WERI-Rb-1 (cell line): Measurements from ENCODE around the gene COTL1.

Experiments used
- DNase-seq: peaks from one replicate; pipeline ENCODE4 v3.0.0-alpha.2; 2020
- H3K27ac ChIP-seq: fragments of 250-450 bp; sonication (Bioruptor Pico); 2 replicates; pipeline ENCODE4 v1.5.1; 2020; ENCODE audit warnings: mild to moderate bottlenecking, moderate library complexity
- H3K27me3 ChIP-seq: fragments of 250-450 bp; sonication (Bioruptor Pico); 2 replicates; pipeline ENCODE4 v1.5.1; 2021; ENCODE audit warnings: mild to moderate bottlenecking, low read depth, moderate library complexity; ENCODE audit not compliant: insufficient read depth, severe bottlenecking
- H3K36me3 ChIP-seq: fragments of 250-450 bp; sonication (Bioruptor Pico); 2 replicates; pipeline ENCODE4 v1.5.1; 2020; ENCODE audit warnings: mild to moderate bottlenecking, moderate library complexity
- H3K4me3 ChIP-seq: 2 replicates; pipeline ENCODE4 v1.5.1; 2011; ENCODE audit warnings: low read depth, mild to moderate bottlenecking, control low read depth, low read length
- H3K9me3 ChIP-seq: fragments of 250-450 bp; sonication (Bioruptor Pico); 2 replicates; pipeline ENCODE4 v1.5.1; 2021; ENCODE audit warnings: mild to moderate bottlenecking, moderate library complexity; ENCODE audit not compliant: severe bottlenecking
- CTCF ChIP-seq: IDR thresholded peaks from 2 replicates; pipeline ENCODE4 v1.5.1; 2011; ENCODE audit warnings: low read depth, mild to moderate bottlenecking, control low read depth, inconsistent platforms, low read length

The COTL1 gene

GRCh38 chr16:84592718-84593117 lies 25.2 kb downstream of the COTL1 start:
- no peak overlapping the region for H3K4me3 ChIP-seq
- H3K9me3 ChIP-seq = no peaks in the 10 kb centered on the region
- no peak for DNase-seq
- H3K27me3 ChIP-seq = no peaks in the 10 kb centered on the region
- no peaks in the 10 kb centered on the region for H3K36me3 ChIP-seq
- no peak for TF ChIP-seq CTCF
- H3K27ac ChIP-seq = no peak overlapping the region

GRCh38 chr16:84589975-84590719 lies 27.7 kb downstream of the COTL1 start:
- Histone ChIP-seq H3K36me3 (no peaks in the 10 kb centered on the region), H3K27me3 (no peaks in the 10 kb centered on the region), H3K9me3 (no peaks in the 10 kb centered on the region), H3K4me3 (no peak overlapping the region), H3K27ac (no peak overlapping the region)
- TF ChIP-seq CTCF = no peak
- no peak for DNase-seq

- no peak overlapping the region for H3K4me3 ChIP-seq
- no peaks in the 10 kb centered on the region for H3K36me3 ChIP-seq
Measured at GRCh38 chr16:84588991-84589390, 28.9 kb downstream of the COTL1 start.

GRCh38 chr16:84585886-84586285 lies 32.0 kb downstream of the COTL1 start:
- H3K4me3 ChIP-seq = no peak overlapping the region
- no peaks in the 10 kb centered on the region for H3K27me3 ChIP-seq
- DNase-seq = peak; percentile 12
- no peak overlapping the region for H3K27ac ChIP-seq
- H3K36me3 ChIP-seq = no peaks in the 10 kb centered on the region
- H3K9me3 ChIP-seq = no peaks in the 10 kb centered on the region
- no peak for TF ChIP-seq CTCF

More at GRCh38 chr16:84588991-84589390, 28.9 kb downstream of the COTL1 start:
- H3K9me3 ChIP-seq = no peaks in the 10 kb centered on the region
- no peaks in the 10 kb centered on the region for H3K27me3 ChIP-seq
- no peak for DNase-seq
- no peak for TF ChIP-seq CTCF
- no peak overlapping the region for H3K27ac ChIP-seq

GRCh38 chr16:84585467-84585866 lies 32.4 kb downstream of the COTL1 start:
- no peak for TF ChIP-seq CTCF
- Histone ChIP-seq H3K9me3 (no peaks in the 10 kb centered on the region), H3K27me3 (no peaks in the 10 kb centered on the region), H3K36me3 (no peaks in the 10 kb centered on the region), H3K27ac (no peak overlapping the region), H3K4me3 (no peak overlapping the region)
- no peak for DNase-seq

GRCh38 chr16:84584678-84585077 lies 33.2 kb downstream of the COTL1 start:
- no peak for TF ChIP-seq CTCF
- Histone ChIP-seq H3K4me3 (no peak overlapping the region), H3K27ac (no peak overlapping the region), H3K27me3 (no peaks in the 10 kb centered on the region), H3K36me3 (no peaks in the 10 kb centered on the region), H3K9me3 (no peaks in the 10 kb centered on the region)
- no peak for DNase-seq
